H1 (cell line): ENCODE data around the gene SYMPK. TPM values are rescaled to one million over a fixed set of nuclear protein-coding genes. Genes with fewer than 3 reads are reported as not detected.

Experiments used
- ASH2L ChIP-seq: fragments of 200-600, 300-600 bp; sonication (generic); IDR thresholded peaks from one replicate; pipeline ENCODE4 v1.7.1; 2017; ENCODE audit warnings: low read length
- ATF2 ChIP-seq: IDR thresholded peaks from 2 replicates; pipeline ENCODE4 v1.6.1; 2012; ENCODE audit warnings: low read length, inconsistent platforms
- GTF2F1 ChIP-seq: IDR thresholded peaks from 2 replicates; pipeline ENCODE4 v1.6.1; 2012; ENCODE audit warnings: low read depth, low read length, improper control_type of control experiment, borderline replicate concordance
- JUN ChIP-seq: IDR thresholded peaks from 2 replicates; pipeline ENCODE4 v1.6.1; 2011; ENCODE audit warnings: low read depth, mild to moderate bottlenecking, improper control_type of control experiment, low read length
- KDM1A ChIP-seq: fragments of 200-600, 300-600 bp; sonication (generic); IDR thresholded peaks from 2 replicates; pipeline ENCODE4 v1.7.1; 2016; ENCODE audit warnings: mild to moderate bottlenecking, low read length, borderline replicate concordance
- POLR2AphosphoS5 ChIP-seq: IDR thresholded peaks from 2 replicates; pipeline ENCODE4 v1.6.1; 2011; ENCODE audit warnings: low read depth, low read length
- RNF2 ChIP-seq: fragments of 200-900, 300-1000 bp; sonication (generic); IDR thresholded peaks from 2 replicates; pipeline ENCODE4 v1.7.1; 2016; ENCODE audit warnings: borderline replicate concordance, low read depth, mild to moderate bottlenecking, antibody characterized with exemption, low read length; ENCODE audit not compliant: poor library complexity, severe bottlenecking; ENCODE audit errors: missing control alignments
- SIN3A ChIP-seq, 2 experiments: IDR thresholded peaks in 1 of 2; conservative IDR thresholded peaks in 1 of 2; 2 replicates each; pipeline ENCODE4 v1.6.1; 2011 to 2012; ENCODE audit warnings: low read length in 2 of 2, improper control_type of control experiment in 1 of 2, low read depth in 1 of 2, mild to moderate bottlenecking in 1 of 2
- SIX5 ChIP-seq: IDR thresholded peaks from 2 replicates; pipeline ENCODE4 v1.6.1; 2011; ENCODE audit warnings: mild to moderate bottlenecking, low read depth, low read length
- ZNF274 ChIP-seq: IDR thresholded peaks from 2 replicates; pipeline ENCODE4 v1.7.0; 2012; ENCODE audit warnings: low read length, borderline replicate concordance; ENCODE audit errors: extremely low read depth
- polyA plus RNA-seq, 7 experiments: library from polyadenylated mRNA; depleted of rRNA in 3 of 7; stranded (reverse) in 5 of 7; unstranded in 2 of 7; fragments of >200 nt in 5 of 7; fragments of 200-250 nt in 2 of 7; gene quantifications; 1 replicate in 5 of 7; 2 replicates in 1 of 7; 4 replicates in 1 of 7; pipeline versions ENCODE4 v1.2.1 to v1.2.3, GENCODE V29; 2011 to 2013; ENCODE audit warnings: missing spikeins in 2 of 7, mixed read lengths in 2 of 7
- total RNA-seq: library from RNA; stranded (reverse); fragmentation: NEBNext Ultra II Directional; extraction: Animal tissue kit (Norgen Biotek cat#: 25700); gene quantifications from 2 replicates; pipeline ENCODE4 v1.2.1, GENCODE V29; 2021
- TF ChIP-seq, protein P1 (sequence below): IDR thresholded peaks from 2 replicates; pipeline ENCODE4 v1.6.1; 2012; ENCODE audit warnings: inconsistent platforms

The SYMPK gene
- total and polyA plus RNA-seq, 2 of the 8 experiments (the other 6 are each of a cell fraction or from before 2014, with no cell fraction given), result 93.6 to 99.5 TPM

- no peak for TF ChIP-seq ATF2
- TF ChIP-seq POLR2AphosphoS5, result no peak; the same call in 1 of the 2 replicates
- TF ChIP-seq GTF2F1, result no peak
- TF ChIP-seq RNF2, result peak; percentile 46
- no peak; the same call in 1 of the 2 replicates for TF ChIP-seq KDM1A
- no peak for TF ChIP-seq ASH2L
- TF ChIP-seq SIN3A (conservative IDR thresholded peaks at IDR 0.05 in 1 of 2, IDR thresholded peaks at IDR 0.05 in 1 of 2; ENCODE audit: low read depth in 1 of 2, low read length in 2 of 2), result peak; percentile 15 to 41; a peak in 2 of 4 replicates
- TF ChIP-seq ZNF274, result no peak
- TF ChIP-seq SIX5, result peak; percentile 61
- no peak for TF ChIP-seq JUN
- TF ChIP-seq, protein P1, sequence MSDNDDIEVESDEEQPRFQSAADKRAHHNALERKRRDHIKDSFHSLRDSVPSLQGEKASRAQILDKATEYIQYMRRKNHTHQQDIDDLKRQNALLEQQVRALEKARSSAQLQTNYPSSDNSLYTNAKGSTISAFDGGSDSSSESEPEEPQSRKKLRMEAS, result peak; percentile 38; the same call in 1 of the 2 replicates
Observed at GRCh38 chr19:45885556-45886426, 22.8 kb upstream of the SYMPK start, which contains the start of gene IRF2BP1 (continued).
